Panc1 (cell line): ENCODE data around the gene HOXB3.

Experiments used
- CTCF ChIP-seq: fragments of 450-650 bp; IDR thresholded peaks from 2 replicates; pipeline ENCODE4 v1.5.1; 2017; ENCODE audit warnings: mild to moderate bottlenecking
- POLR2AphosphoS5 ChIP-seq: IDR thresholded peaks from 2 replicates; pipeline ENCODE4 v1.6.1; 2012; ENCODE audit warnings: mild to moderate bottlenecking, low read depth, low read length, moderate library complexity
- TCF7L2 ChIP-seq: IDR thresholded peaks from 2 replicates; pipeline ENCODE4 v1.6.1; 2011; ENCODE audit warnings: mild to moderate bottlenecking, low read depth, low read length, inconsistent platforms

GRCh38 chr17:48588074-48588415, 2.0 kb downstream of the HOXB3 start:
- no peak for TF ChIP-seq TCF7L2
- no peak for TF ChIP-seq CTCF
- no peak for TF ChIP-seq POLR2AphosphoS5
